Measurements from ENCODE around the gene MTCL1.
A peak's percentile ranks its signal among the peaks of the same experiment; 100 is the strongest.
"Not testable (repeated sequence)": the region's sequence is repeated elsewhere in the genome, so short reads cannot be mapped to it uniquely, and the experiment has no call there.

MTCL1 gene

DNA sequence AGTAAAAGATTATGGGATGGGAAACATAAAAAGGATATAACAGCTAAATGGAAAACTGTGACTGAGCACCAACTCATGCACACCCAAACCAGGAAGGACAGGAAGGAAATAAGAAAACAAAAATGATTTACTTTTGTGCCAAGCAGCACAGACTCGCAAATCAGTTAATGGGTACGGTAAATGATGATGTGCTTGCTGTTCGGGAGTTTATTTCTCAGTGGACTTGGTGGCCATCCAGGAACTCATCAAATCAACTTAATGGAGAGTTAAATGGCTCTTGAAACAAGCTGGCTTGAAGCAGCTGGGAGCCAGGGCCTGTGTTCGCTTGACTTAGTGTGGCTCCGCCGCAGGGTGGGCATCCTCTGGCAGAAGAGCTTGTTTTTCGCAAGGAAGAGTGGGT lies 36.2 kb downstream of the MTCL1 start:
- no peak for DNase-seq (ENCODE audit: low read depth in 2 of 3, low spot score in 1 of 3)

DNA sequence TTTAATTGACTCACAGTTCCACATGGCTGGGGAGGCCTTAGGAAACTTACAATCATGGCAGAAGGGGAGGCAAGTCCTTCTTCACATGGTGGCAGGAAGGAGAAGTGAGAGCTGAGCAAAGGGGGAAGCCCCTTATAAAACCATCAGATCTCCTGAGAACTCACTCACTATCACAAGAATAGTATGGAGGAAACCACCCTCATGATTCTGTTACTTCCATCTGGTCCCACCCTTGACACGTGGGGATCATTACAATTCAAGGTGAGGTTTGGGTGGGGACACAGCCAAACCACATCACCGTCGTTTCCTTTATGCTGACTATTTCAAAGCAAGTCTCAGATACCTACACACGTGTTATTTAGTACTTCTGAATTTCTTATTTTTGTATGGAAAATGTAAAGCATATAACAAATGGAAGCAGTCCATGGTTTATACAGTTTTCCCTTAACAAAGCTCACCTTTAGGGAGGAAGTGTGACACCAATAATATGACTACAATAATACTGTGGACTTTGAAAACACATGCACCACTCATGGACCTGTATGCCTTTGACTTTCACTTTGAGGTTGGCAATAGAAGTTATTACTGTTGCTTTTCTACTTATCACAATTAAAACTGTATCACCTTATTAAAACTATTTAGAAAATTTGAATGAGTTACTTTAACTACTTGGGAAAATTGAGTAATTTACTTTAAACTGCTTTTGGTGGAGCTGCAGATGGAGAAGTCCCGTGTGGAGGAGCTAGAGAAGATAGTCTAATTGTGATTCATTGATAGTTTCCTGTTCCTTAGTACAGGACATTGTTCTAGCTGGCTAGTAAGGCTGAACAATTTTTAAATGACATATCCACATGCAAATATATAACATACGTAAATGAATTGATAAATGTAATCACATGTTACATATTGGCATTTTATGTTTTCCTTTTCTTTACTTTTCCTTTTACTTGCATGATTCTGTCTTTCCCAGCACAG lies 37.3 kb downstream of the MTCL1 start:
- DNase-seq (ENCODE audit: low read depth in 2 of 3, low spot score in 1 of 3): no peak

GRCh38 chr18:8744038-8744437 lies 38.7 kb downstream of the MTCL1 start:
- DNase-seq (ENCODE audit: low read depth in 2 of 3, low spot score in 1 of 3): no peak

DNA sequence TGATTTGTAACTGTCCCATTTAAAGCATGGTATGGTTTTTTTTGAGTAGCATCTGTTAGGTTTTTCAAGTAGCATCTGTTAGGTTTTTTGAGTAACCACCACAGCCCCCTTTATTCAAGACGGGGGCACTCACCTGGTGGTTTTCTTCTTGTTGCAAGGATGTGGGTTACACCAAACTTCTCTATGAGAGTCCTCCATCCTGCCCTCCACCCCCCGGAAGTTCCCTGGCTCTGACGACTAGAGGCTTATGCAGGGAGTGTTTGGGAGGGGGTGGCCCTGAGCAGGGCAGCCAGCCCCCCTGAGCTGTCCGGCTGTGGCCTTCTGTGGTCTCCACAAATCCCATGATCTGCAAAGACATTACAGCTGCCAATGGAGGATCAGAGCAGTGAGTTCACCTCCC lies 39.3 kb downstream of the MTCL1 start:
- DNase-seq (ENCODE audit: low read depth in 2 of 3, low spot score in 1 of 3): no peak

DNA sequence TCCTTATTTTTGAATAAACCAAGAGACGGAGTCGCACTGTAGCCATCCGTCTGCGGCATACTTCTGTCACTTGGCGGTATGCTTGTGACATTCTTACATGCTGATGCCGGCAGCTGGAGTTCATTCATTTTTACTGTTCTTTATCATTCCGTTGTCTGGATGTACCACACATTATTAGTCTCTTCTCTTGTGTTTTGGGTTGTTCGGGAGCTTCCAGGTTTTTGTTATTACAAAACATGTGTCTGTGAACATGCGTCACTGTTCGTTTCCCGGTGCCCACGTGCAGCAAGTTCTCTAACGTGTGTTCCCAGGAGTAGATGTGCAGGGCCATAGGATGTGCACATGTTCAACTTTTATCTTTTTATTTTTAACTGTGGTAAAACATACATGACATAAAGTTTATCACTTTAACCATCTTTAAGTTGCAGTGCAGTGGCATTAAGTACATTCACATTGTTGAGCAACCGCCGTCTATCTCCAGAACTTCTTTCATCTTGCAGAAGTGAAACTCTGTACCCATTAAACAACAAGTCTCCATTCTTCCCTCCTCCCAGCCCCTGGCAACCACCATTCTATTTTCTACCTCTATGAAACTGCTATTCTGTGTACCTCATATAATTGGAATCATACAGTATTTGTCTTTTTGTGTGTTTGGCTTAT lies 40.1 kb downstream of the MTCL1 start:
- no peak for DNase-seq (ENCODE audit: low read depth in 2 of 3, low spot score in 1 of 3)

DNA sequence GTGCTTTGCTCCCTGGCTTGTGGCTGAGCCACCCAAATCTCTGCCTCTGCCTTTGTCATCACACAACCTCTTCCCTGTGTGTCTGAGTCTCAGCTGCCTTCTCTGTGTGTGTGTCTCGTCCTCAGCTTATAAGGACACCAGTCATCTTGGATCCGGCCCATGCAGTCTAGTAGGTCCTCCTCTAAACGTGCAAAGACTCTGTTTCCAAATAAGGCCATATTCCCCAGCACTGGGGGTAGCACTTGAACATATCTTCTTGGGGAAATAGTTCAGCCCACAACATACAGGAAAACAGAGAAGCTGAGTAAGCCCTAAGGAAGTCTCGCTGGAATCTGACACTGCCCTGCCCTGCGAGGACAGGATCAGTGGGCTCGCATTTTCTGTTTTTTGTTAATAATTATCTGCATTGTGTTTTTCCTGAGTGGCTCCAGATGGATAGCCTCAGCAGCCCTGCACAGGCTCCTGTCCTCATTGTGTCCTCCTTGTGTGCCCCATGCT lies 42.1 kb downstream of the MTCL1 start:
- no peak for DNase-seq (ENCODE audit: low read depth in 2 of 3, low spot score in 1 of 3)

DNA sequence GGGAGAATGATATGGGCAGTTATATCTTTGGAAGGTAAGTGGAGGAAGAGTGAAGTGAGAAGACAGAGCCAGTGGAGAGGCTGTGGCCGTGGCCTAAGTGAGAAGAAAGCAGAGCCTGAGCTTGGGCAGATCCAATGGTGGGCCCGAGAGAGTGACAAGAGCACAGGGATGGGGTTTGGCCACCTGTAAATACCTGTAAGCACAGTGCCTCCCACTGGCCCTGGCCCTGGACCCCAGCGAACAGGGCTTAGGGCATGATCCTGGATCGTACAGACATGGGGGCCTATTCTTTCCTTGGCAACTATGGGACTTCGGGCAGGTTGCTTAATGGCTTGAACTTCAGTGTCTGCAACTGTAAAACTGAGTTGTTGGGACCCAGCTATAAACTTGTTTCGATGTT lies 44.1 kb downstream of the MTCL1 start:
- DNase-seq (ENCODE audit: low read depth in 2 of 3, low spot score in 1 of 3): no peak

DNA sequence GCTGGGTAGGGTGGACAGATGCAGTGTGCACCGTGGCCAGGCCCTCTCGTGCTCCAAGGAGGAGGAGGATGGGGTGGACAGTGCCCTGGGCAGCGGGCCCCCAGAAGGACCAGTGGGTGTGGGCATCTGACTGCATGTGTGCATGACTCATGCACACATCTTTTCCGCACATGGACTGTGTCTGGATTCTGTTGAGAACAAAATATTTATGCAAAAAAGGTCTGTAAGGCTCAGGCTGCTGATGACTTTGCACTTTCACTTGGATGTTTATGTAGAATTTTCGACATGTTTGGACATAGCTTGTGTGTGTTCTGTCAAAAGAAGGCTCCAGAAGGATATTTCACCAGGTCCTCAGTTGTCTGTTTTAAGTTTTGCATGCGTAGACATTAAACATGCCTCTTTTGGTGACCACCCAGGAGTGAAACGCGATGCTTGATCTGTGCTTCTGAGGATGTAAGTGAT lies 45.6 kb downstream of the MTCL1 start:
- DNase-seq (ENCODE audit: low read depth in 2 of 3, low spot score in 1 of 3): no peak

GRCh38 chr18:8751692-8752091 lies 46.3 kb downstream of the MTCL1 start:
- no peak for DNase-seq (ENCODE audit: low read depth in 2 of 3, low spot score in 1 of 3)

DNA sequence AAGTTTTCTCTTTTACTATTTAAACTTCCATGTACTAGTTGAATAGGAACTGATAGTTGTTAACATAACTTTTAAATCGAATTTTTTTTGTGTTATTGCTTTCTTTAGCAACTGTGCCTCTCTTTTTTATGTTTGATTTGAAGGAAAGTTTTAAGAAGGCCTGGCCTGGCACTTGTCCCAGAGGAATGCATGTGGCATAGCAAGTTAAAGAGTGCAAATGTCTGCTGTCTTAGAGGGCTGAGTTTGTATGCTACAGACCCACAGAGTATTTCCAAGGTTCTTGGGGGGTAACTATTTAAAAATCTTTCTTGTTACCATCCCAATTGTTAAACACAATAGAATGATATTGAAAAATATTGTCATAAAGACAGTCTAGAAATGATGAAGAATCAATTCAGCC lies 47.0 kb downstream of the MTCL1 start:
- DNase-seq (ENCODE audit: low read depth in 2 of 3, low spot score in 1 of 3): no peak

DNA sequence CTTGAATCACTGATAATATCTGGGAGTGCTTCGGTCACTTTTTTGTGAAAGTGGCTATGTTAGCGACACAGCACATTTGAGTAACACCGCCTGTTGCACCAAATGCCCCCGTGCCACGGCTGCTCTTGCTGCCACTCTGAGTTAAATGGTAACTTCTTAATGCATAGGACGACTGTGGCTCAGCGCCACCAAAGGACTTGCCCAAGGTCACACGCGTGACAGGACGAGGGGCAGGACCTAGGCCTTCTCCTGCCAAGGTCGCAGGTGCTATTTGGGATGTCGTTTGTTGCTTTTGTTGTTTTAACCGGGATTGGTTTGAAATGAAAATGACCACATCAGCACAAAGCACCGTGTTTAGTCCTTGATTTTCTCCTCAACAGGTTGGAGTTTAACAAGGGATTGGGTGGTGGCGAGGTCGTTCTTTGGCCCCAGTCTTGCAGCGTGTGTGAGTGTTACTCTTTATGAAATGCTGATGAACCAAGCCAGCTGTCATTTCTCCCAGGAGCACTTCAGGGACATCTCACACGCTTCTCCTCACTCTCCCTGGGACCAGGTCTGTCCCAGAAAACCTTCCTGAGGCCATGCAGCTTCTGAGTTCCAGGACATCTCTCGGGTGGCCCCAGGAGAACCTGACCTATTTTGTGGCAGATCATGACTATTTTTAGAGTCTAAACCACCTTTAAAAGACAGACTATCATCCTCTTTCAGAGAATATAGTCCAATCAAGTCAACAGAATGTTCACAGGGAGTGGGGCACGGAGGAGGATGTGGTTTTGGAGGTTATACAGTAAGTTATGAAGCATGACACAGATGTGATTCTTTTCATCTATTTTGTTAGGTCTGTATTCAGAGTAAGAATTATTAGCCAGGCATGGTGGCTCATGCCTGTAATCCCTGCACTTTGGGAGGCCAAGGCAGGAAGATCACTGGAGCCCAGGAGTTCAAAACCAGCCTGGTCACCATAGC lies 49.9 kb downstream of the MTCL1 start:
- peak; percentile 4 to 15 (median 9) for DNase-seq (ENCODE audit: low read depth in 2 of 3, low spot score in 1 of 3)

DNA sequence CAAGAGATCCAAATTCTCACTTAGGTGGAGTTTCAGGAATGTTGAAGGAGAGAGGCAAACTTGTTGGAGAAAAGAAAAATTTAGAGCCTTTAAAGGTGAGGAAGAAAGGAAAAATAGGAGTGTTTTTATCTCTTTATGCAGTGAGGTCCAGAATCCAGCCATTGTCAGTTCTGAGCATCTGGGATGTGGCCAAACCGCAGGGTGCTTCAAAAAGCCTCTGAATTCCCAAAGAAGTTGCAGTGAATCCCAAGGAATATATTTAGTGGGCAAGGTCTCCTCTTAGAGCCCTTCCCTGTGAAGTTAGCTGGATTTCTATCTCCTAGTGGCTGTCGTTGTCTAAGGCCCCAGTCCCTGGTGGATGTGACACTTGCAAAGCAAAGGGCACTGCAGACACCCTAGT lies 51.2 kb downstream of the MTCL1 start:
- DNase-seq (ENCODE audit: low read depth in 2 of 3, low spot score in 1 of 3): no peak

- no peak for DNase-seq (ENCODE audit: low read depth in 2 of 3, low spot score in 1 of 3)
These were observed 52.1 kb downstream of the MTCL1 start for GRCh38 chr18:8757396-8757997.

DNA sequence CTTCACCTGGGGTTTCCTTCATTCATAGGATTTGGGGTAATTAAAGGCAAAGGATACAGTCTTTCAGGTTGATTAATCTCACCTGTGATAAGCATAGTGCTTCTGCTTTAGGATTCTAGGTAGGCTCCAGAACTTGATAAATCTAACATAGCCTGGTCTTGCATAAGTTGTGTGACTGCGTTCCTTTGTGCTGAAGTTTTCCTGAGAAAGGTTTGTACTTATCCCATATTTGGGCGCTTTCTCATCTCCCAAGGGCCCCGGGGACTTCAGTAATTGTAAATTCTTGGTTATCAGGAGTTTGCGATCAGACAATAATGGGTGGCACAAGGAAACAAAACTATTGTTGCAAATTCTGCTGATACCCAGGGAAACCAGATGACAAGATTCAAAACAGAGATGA lies 53.1 kb downstream of the MTCL1 start:
- DNase-seq (ENCODE audit: low read depth in 2 of 3, low spot score in 1 of 3): no peak

GRCh38 chr18:8760984-8761383 lies 55.6 kb downstream of the MTCL1 start:
- DNase-seq (ENCODE audit: low read depth in 2 of 3, low spot score in 1 of 3): no peak

GRCh38 chr18:8761535-8761934 lies 56.2 kb downstream of the MTCL1 start:
- DNase-seq (ENCODE audit: low read depth in 2 of 3, low spot score in 1 of 3): not testable (repeated sequence)

DNA sequence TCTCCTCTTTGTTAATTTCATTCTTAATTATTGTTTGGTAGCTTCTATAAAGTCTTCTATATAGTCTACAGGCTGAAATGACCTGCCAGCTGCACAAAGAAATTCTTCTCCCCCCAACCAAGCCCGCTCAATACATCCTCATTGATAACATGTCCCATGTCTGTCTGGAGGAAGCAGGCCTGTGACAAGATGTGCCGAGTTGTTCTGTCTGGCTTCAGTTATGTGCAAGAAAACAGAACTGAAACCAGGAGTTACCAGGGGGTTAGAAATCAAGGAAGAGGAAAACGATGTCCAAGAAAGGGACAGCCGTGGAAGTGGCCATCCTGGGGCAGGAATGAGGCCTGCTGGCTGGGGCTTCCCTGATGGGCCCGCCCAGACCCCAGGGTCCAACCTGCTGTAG lies 57.6 kb downstream of the MTCL1 start:
- DNase-seq (ENCODE audit: low read depth in 2 of 3, low spot score in 1 of 3): no peak

- DNase-seq (ENCODE audit: low read depth in 2 of 3, low spot score in 1 of 3): no peak
These were observed 58.3 kb downstream of the MTCL1 start for GRCh38 chr18:8763611-8764010.

DNA sequence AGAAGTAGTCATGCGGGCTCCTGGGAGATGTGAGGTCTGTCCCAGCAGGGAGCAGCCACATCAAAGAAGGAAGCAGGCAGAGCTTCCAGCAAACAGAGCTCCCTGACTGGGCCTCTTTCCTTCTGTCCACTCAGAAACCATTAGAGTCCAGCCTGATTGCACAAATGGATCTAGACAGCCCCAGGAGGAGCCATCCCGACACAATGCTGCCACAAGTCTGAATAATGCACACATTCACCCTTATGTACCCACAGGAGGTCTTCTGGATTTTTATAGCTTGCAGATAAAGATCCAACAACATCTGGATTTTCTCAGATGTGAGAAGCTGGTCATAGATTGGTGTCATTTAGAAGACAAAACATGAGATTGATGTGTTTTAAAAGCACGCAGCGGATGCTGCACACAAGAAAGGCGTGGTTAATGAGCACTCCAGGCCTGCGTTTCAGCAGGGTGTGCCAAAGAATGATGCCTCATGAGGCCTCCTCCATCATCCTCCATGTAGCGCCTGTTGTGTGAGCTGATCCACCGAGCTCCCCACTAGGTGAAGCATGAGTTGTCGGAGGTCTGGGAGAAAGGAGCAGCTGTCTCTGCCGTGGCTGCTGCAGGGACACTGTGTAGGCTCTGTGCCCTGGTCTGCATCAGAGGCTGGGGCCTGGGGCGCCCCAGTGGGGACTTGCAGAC lies 60.6 kb downstream of the MTCL1 start:
- DNase-seq (ENCODE audit: low read depth in 2 of 3, low spot score in 1 of 3): no peak
